ENCODE results near the gene SLK.

SLK gene

DNA sequence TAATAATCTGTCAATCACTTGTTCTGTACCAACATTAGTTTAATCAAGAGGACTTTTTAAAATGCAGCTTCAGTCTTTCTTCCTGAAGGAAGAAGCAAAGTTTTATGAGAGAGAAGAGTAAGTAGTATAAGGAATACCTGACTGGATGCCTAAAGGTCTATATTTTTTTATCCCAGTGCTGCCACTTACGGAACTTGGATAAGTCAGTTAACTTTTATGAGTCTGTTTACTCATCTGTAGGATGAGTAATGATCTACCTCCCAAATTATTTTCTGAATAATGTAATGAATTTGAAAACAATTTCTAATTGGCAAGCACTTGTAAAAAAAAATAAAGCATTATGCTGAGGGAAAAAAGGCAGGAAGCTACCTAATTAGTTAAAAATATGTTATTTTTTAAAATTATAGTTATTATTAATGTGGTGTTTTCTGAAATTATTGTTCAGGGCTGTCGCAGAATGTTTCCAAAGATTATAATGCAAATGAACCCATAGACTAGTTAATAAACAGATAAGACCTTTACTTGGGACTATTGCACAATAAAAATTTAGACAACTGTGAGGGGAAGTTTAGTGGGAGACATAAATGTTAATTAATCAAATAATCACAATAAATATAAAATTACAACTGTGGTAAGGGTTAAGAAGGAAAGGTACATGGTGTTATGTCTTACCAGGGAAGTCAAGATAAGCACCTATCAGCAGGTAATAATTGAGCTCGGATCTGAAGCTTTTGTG, 24.6 kb downstream of the SLK start:
- DNase-seq (ENCODE audit: low read depth), result no peak

DNA sequence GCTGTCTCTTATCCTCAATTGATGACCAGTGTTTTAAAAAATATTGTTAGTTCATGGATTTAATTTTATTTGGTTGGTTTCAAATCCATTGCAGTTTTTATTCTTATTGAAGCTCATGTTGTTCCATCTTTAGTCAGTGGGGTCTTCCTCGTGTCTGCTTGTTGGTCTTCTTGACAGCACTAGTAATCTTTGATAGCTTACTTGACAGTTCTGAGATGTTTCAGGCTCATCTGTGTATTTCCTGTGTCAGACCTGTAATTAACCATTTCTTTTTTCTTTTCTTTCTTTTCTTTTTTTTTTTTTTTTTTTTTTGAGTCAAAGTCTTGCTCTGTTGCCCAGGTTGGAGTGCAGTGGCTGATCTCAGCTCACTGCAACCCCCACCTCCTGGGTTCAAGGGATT, 28.2 kb downstream of the SLK start:
- no peak for DNase-seq (ENCODE audit: low read depth)

DNA sequence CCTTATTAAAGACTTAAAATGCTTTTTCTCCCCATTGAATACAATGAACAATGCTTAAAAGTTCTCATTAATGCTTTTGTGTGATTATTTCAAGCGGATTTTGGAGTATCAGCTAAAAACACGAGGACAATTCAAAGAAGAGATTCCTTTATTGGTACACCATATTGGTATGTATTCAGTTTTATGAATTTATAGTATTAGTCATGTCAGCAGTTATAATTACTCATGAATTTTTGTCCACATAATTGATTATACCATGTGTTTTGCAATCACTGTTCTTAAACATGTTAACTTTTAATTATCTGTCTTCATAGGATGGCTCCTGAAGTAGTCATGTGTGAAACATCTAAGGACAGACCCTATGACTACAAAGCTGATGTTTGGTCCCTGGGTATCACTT, 31.9 kb downstream of the SLK start:
- no peak for DNase-seq (ENCODE audit: low read depth)

DNA sequence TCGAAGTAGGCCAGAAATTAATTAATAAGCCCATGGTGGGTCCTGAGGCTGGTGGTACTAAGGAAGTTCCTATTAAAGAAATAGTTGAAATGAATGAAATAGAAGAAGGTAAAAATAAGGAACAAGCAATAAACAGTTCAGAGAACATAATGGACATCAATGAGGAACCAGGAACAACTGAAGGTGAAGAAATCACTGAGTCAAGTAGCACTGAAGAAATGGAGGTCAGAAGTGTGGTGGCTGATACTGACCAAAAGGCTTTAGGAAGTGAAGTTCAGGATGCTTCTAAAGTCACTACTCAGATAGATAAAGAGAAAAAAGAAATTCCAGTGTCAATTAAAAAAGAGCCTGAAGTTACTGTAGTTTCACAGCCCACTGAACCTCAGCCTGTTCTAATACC, 36.0 kb downstream of the SLK start:
- no peak for DNase-seq (ENCODE audit: low read depth)

DNA sequence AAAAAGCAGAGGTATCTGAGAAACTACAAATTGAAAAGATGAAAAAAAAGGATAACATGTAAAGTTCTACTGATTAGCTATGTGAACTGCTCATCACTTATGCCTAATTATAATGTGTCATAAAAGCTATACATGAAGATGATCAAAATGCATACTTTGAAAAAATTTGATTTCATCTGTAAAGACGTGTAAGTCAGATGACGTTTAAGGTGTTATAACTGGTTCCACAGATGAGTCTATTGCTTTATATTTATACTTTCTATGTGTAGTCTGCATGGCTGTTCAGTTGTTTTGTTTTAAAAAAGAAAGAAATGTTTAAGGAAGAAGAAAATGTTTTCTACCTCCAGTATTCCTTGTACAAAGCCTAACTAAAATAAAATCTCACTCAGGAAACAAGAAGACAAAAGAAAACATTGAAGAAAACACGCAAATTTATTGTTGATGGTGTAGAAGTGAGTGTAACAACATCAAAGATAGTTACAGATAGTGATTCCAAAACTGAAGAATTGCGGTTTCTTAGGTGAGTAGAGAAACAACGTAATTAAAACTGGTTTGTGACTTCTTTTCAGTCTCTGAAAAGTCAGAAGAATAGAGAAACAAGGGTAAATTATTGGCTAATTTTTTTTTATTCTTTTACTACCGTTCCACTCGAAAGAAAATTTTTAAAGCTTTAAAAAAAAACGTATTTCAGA, 38.4 kb downstream of the SLK start:
- no peak for DNase-seq (ENCODE audit: low read depth)

DNA sequence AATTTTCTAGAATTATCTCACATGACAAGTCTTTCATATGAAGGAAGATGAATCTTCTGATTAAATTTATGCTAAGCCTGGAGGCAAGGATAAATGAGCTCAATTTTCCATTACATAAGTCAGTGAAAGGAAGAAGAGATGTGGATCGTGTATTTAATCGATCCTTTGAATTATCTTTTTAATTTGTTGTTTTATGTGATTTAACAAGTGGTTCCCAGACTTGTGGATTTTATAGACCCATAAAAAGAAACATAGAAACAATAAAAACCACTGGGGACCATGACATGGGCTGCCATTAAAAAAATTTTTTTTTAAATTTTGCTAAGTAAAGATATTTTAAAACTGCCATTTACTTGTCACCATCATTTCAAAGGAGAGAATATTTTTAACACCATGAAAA, 45.0 kb downstream of the SLK start:
- no peak for DNase-seq (ENCODE audit: low read depth)

DNA sequence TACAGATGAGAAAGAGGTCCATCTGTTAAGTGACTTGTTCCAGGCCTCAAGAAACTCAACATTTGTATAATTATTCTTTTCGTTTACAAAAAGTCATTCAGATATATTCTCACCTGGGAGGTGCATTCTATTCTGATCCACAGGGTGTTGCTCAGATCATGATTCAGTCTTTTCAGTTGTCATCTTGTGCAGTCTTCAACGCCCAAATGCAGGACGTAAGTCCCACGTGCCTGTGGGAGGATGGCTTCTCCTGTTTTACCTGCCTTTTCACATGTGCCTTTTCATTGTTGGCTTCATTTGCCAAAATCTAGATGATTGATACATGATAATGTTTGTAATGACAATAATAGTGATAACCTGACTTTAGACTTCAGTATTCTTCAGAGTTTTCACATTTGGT, 46.5 kb downstream of the SLK start:
- no peak for DNase-seq (ENCODE audit: low read depth)

DNA sequence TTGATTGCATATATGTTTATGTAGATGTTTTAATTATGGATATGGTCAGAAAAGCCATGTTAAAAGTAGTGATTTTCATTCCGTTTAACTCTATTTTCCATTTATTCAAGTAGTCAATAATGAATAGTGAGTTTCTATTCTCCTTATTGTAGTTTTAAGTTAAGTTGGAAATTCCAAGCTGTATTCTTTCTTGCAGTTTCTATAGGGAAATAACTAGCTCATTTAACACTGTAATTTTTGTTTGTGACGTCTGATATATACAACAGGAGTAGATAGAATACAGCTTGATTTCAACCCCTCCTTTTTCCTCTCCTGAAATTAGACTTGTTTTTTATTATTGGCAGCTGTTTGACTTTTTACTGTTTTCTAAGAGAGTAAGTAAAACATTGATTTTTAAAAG, 47.2 kb downstream of the SLK start:
- no peak for DNase-seq (ENCODE audit: low read depth)

DNA sequence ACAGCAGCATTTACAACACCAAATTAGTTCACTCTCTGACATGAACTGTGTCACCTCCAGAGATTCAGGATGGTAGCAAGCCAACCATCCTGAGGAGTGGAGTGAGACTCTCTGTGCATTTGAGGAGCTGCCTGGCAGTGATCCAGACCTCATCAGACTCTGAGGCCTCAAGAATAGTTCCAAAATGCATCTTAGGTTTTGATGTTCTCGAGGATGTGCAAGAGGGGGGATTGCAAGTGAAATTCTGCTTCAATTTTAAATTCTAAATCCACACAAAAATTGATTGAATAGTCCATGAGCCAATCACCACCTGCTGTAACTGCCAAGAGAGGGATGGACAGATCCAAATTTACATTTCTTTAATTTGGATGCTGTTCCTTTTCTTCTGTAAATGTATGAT, 49.7 kb downstream of the SLK start:
- DNase-seq (ENCODE audit: low read depth), result no peak

DNA sequence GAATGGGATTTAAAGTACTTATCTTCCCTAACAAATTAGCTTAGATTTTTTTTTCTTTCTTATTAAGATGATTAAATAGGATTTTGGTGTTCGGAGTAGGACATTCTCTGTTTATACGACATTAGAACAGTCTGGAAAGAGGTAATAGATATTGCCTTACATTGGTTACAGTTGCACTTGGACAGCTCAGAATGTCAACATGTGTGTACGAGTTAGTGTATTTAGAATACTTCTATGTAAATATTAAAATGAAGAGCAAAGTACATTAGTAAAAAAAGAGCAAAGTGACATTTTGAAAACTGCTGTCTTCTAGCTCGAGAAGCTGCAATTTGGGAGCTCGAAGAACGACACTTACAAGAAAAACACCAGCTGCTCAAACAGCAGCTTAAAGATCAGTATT, 51.5 kb downstream of the SLK start:
- DNase-seq (ENCODE audit: low read depth), result no peak

DNA sequence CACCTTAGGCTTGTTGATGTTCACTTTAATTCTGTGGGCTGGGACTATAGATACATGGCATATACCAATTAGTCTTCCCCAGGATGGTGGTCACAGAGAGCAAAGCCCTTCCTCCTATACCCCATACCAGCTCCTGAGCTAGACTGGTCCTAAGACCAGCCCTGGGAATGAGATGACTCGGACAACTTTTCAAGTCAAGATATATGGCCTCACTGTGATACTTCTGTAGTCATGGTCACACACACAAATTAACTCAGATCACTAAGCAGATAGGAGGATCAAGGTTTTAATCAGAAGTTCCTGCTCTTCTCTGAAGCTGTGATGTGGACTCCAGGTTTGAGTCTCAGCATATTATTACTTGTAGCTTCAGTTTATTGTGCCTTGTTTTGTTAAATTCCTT, 53.1 kb downstream of the SLK start:
- no peak for DNase-seq (ENCODE audit: low read depth)

DNA sequence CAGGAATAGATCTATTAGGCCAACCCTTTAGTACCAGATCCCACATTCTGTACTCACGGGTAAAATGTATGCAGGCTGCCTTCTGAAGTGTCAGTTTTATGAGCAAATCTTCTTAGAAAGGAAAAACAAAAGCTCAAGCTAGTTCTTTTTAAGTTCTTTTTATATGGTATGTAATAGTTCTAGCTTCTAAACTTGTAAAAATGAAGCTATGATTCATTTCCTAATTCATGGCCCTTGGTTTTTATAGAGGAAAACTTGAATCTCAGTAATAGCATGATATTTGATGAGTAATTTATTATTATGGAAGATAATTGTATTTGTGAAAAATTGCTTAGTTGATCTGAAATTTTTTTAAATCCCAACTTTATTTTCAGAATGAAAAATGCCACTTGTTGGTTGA, 54.3 kb downstream of the SLK start:
- no peak for DNase-seq (ENCODE audit: low read depth)

DNA sequence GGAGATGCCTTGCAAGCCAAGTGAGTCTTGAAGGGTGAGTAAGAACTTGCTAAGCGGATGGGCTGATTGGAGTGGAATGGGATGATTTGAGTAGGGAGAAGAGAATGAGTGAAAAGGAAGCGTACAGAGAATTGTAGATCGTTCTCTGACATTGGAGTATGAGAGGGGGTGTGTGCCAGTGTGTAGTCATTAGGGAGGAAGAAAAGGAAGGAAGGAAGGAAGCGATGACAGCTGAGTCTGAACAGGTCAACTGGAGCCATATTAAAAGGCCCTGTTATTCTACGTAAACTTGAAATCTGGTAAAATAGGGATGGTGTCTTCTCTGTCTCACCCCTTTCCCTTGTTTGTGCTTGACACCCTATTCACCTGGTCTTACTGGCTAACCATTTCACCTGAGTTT, 55.1 kb downstream of the SLK start:
- DNase-seq (ENCODE audit: low read depth), result no peak

DNA sequence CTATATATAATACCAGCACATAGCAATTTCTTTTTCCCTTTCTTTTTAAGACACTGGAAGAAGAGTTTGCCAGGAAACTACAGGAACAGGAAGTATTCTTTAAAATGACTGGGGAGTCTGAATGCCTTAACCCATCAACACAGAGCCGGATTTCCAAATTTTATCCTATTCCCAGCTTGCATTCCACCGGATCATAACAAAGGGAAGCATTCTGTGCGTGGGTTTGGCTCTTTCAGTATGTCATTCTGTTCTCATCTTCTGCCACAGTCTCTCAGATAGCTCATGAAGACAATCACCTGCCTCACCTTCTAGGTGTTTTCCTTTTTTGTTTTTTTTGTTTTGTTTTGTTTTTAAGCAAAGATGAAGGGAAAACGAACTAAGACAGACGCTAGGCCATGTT, 58.6 kb downstream of the SLK start:
- DNase-seq (ENCODE audit: low read depth), result no peak

DNA sequence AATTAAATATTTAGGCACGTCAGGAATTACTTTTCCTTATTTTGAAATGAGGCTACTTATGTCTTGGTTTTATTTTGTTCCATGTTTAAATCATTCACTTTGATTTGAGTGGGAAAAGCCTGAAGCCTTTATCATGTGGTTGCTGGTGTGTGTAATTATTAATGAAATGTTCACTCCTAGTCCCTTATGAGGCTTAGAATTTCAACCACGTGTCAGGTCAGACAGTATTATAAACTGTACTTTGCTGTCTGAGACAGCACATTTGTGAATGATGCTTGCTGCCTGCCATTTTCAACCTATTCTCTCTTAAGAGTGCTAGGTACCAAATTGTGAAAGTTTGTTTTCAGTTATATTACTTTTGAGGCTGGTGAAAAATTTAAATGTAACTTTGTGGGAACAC, 59.8 kb downstream of the SLK start:
- DNase-seq (ENCODE audit: low read depth), result no peak

DNA sequence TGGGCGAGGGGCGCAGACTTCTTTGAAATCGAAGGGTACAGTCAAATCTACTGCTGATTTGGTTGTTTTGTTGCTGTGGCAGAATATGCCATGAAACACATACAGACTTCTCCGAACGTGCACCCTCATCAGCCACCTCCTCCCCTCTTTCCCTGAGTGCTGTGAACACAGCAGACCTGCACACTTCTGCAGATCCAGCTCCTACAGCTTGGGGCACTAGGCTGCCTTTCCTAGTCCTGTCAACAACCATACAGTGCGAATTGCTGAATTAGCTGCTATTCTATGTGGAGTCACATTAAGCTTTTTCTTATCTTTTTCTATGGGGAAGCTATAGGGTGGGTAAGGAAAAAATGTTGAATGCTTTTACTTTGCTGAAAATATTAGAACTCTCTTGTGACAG, 61.2 kb downstream of the SLK start:
- no peak for DNase-seq (ENCODE audit: low read depth)

DNA sequence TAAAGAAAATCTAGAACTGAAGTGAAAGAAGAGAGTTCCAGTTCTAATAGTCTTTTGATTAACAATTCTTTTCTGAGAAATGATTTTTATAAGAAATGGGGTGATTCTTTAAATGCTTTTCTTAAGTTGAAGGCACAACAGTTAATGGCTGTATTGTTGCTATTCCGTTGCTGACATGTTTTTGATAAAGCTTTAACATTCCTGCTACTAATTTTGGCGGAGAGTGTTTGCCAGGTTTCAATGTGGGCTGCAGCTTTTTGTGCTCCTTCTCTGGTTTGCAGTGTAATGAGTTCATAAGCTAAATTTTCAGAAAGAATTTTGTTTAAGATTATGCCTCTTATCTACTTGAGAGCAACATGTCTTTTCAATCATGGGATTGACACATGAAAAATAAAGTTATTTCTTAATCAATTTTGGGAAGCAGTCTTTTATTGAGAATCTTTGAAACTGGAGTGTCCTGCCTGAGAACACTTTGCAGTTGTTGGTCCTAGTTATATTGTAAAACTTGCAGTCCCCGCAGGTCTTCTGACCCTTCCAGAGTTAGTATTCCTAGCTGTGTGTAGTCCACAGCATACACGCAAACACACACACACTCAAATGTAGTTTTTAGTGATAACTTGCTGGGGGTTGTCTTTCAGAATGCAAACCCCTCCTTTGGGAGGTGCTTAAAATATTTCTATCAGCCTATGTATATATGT, 62.0 kb downstream of the SLK start:
- DNase-seq (ENCODE audit: low read depth), result no peak

DNA sequence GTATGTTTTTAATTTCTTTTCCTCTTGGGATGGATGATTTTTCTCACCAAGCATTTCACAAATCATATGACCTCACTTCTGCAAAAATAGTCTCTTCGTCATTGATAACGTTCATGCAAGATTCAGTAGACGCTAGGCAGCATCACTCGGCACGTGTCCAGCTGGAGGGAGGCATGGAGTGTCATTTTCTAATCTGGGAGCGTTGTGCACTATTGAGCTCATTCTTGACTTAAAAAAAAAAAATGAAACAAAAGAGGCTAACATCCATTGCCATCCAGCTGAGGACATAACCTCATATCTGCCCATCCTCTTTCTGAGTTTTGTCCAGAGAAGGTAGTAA, 62.6 kb downstream of the SLK start:
- DNase-seq (ENCODE audit: low read depth), result no peak

DNA sequence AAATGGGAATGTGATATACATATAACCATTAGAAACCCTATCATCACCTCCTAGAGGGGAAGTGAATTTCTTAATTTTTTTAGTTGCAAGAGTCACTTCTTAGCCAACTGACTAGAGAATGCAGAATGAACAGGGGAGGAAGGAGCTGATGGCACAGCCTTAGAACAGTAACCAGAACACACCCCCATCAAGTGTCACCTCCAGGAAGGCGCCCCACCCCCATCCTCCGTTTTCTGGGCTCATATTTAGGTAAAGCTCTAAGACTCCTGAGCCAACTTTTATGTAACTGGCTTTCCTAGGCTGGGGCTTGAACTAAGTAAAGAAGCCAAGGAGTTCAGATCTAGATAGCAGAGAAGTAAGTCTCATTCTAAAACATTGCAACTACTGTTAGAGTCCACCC, 64.7 kb downstream of the SLK start:
- no peak for DNase-seq (ENCODE audit: low read depth)

DNA sequence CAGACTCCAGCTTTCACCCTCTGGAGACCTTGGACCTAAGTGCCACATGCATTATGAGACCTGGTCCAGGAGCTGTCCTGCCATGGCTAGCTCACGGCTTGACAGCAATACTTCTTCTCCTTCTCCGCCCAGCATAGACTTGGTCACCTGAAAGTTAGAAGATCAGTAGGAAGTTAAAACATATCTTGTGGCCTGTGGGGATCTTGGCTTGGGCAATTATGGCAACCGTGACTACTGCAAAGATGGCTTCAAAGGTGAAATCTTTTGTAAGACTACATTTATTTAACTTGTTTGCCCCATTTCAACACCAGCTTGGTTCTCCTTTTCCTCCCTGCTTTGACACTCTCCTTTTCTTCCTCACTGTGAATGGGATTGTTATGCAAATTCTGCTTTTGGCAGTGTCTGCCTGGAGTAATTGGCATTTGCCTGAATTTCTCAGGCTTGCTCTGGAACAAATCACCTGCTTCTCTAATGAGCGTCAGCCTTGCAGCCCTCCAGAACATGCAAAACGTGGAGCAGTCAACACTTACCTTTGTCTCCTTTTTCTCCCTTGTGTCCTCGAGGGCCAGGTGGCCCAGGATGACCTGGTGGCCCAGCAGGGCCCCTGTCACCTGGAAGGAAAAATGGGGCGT, 65.3 kb downstream of the SLK start:
- DNase-seq (ENCODE audit: low read depth), result no peak

DNA sequence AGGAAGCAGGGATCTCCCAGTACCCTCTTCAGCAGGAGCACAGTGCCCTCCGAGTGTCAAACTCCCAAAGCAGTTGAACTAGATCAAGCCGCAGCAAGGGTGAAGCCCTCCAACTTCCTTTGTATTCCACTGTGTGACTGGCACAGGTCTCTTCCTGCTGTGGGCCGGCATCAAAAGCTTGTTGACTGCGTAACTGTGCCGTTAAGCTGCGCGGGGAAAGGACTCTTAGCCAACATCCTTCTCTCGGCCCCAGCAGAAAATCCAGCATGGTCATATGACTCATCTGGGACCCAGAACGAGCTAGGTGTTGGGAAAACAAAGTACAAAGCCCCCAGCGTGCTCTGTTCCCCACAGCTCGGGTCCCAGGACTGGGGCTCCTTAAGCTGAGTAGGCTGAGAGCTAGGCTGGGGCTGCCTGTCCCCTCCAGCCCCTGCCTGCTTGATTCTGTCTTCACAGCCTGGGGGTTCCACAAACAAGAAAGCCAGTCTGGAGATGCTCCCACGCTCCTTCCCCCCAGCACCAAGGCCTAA, 66.5 kb downstream of the SLK start:
- no peak for DNase-seq (ENCODE audit: low read depth)

DNA sequence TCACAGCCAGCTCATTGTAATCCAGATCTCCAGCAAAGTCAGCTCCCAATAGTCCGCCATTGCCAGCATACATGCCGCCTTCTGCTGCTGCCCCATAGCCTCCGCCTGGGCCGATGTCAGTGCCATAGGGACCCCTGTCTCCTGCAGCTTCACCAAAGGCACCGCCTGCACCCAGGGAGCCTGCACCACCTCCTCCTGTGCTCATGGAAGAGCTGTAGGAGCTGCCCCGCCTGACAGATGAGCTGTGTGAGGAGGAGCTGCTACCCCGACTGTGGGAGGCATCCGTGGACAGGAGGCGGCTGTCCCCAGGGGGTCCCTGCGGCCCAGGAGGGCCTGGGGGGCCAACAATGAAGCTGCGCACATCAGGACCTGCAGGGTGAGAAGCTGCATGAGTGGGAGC, 67.0 kb downstream of the SLK start:
- DNase-seq (ENCODE audit: low read depth), result no peak

Measured in stimulated activated CD8-positive, alpha-beta memory T cell treated with anti-CD3 and anti-CD28 coated beads, Interleukin-12 subunit alpha, Interleukin-12 subunit beta, amount 100 ng/mL, for 1 hour (primary cell).